Hepatocyte (in vitro differentiated cells): Measurements from ENCODE around the gene SLX9. TPM values are rescaled to one million over a fixed set of nuclear protein-coding genes. Genes with fewer than 3 reads are reported as not detected.

ENCODE experiments used
- DNase-seq: peaks from one replicate; pipeline ENCODE4 v3.0.0-alpha.2; 2016; ENCODE audit warnings: low spot score
- H2AFZ ChIP-seq: fragments of 200-600 bp; sonication (generic); 2 replicates; pipeline ENCODE4 v1.6.0; 2016; ENCODE audit warnings: antibody characterized with exemption, mild to moderate bottlenecking
- H3K27ac ChIP-seq: fragments of 200-600 bp; sonication (generic); 2 replicates; pipeline ENCODE4 v1.5.1; 2016; ENCODE audit warnings: mild to moderate bottlenecking
- H3K27me3 ChIP-seq: fragments of 200-600 bp; sonication (generic); 2 replicates; pipeline ENCODE4 v1.6.1; 2016
- H3K36me3 ChIP-seq: fragments of 200-600 bp; sonication (generic); replicated peaks from 2 replicates; pipeline ENCODE4 v1.5.1; 2016; ENCODE audit warnings: low read depth; ENCODE audit not compliant: insufficient read depth
- H3K4me1 ChIP-seq: fragments of 200-600 bp; sonication (generic); 2 replicates; pipeline ENCODE4 v1.5.1; 2016; ENCODE audit warnings: mild to moderate bottlenecking, moderate library complexity; ENCODE audit not compliant: insufficient read depth
- H3K4me2 ChIP-seq: fragments of 200-600 bp; sonication (generic); 2 replicates; pipeline ENCODE4 v1.6.0; 2016
- H3K4me3 ChIP-seq: fragments of 200-600 bp; sonication (generic); 2 replicates; pipeline ENCODE4 v1.5.1; 2016; ENCODE audit warnings: mild to moderate bottlenecking
- H3K79me2 ChIP-seq: fragments of 200-600 bp; sonication (generic); 2 replicates; pipeline ENCODE4 v1.6.0; 2017; ENCODE audit warnings: mild to moderate bottlenecking
- H3K9me2 ChIP-seq: fragments of 200-600 bp; sonication (generic); replicated peaks from 2 replicates; pipeline ENCODE4 v1.6.0; 2017; ENCODE audit warnings: mild to moderate bottlenecking; ENCODE audit not compliant: insufficient read depth
- H3K9me3 ChIP-seq: fragments of 200-600 bp; sonication (generic); 2 replicates; pipeline ENCODE4 v1.5.1; 2016; ENCODE audit warnings: low read depth, mild to moderate bottlenecking
- H4K20me1 ChIP-seq: fragments of 200-600 bp; sonication (generic); 2 replicates; pipeline ENCODE4 v1.6.0; 2016; ENCODE audit warnings: mild to moderate bottlenecking; ENCODE audit not compliant: insufficient read depth, poor library complexity, severe bottlenecking
- CTCF ChIP-seq: fragments of 200-600 bp; sonication (generic); IDR thresholded peaks from 2 replicates; pipeline ENCODE4 v1.5.1; 2016; ENCODE audit warnings: antibody characterized with exemption, mild to moderate bottlenecking; ENCODE audit not compliant: poor library complexity
- EZH2 ChIP-seq: fragments of 200-600 bp; sonication (generic); IDR thresholded peaks from 2 replicates; pipeline ENCODE4 v1.6.1; 2016; ENCODE audit warnings: antibody characterized with exemption, mild to moderate bottlenecking, borderline replicate concordance
- EZH2phosphoT487 ChIP-seq: fragments of 200-600 bp; sonication (generic); IDR thresholded peaks from one replicate; pipeline ENCODE4 v1.6.1; 2018; ENCODE audit warnings: antibody characterized with exemption, mild to moderate bottlenecking, low read depth, moderate library complexity; ENCODE audit not compliant: unreplicated experiment, severe bottlenecking
- WGBS: methylation state at CpG from one replicate; pipeline ENCODE4 v1.1.6; 2016; ENCODE audit warnings: low lambda C conversion rate; ENCODE audit errors: missing lambda C conversion rate; 5-methylcytosine and 5-hydroxymethylcytosine counted together
- polyA plus RNA-seq: library from polyadenylated mRNA; unstranded; fragments of >200 nt; fragmentation: Nextera tagmentation; extraction: Ambion mirVana; gene quantifications from 2 replicates; pipeline ENCODE4 v1.2.1, GENCODE V29; 2016
- total RNA-seq: library from RNA; depleted of rRNA; stranded (reverse); fragments of >200 nt; gene quantifications from 2 replicates; pipeline ENCODE4 v1.2.3, GENCODE V29; 2014

SLX9 gene
- total and polyA plus RNA-seq, 2 experiments from 2014 or later, result 16.3 to 33.2 TPM

- Histone ChIP-seq H3K27ac (no peak overlapping the region), H2AFZ (no peak overlapping the region), H3K9me2 (no peaks in the 10 kb centered on the region), H3K4me1 (peaks cover 8% of the 10 kb centered on the region), H3K36me3 (no peaks in the 10 kb centered on the region), H3K9me3 (no peaks in the 10 kb centered on the region), H3K27me3 (no peaks in the 10 kb centered on the region), H3K79me2 (peaks cover 15% of the 10 kb centered on the region), H3K4me3 (no peak overlapping the region), H3K4me2 (no peak overlapping the region), H4K20me1 (no peaks in the 10 kb centered on the region)
- WGBS, result 93% methylated on average over 12 of the region's 12 CpGs
- TF ChIP-seq CTCF, result no peak
- TF ChIP-seq EZH2phosphoT487, result no peak
- TF ChIP-seq EZH2, result no peak
- no peak for DNase-seq
These were observed 24.6 kb downstream of the SLX9 start for GRCh38 chr21:44964381-44964780.

GRCh38 chr21:44965251-44966022 is 25.6 kb downstream of the SLX9 start:
- Histone ChIP-seq H2AFZ (no peak overlapping the region), H4K20me1 (no peaks in the 10 kb centered on the region), H3K36me3 (no peaks in the 10 kb centered on the region), H3K27ac (no peak overlapping the region), H3K4me1 (peaks cover 8% of the 10 kb centered on the region), H3K4me3 (no peak overlapping the region), H3K27me3 (no peaks in the 10 kb centered on the region), H3K9me3 (no peaks in the 10 kb centered on the region), H3K4me2 (no peak overlapping the region), H3K79me2 (peaks cover 15% of the 10 kb centered on the region), H3K9me2 (no peaks in the 10 kb centered on the region)
- WGBS, result 80% methylated on average over 17 of the region's 17 CpGs
- TF ChIP-seq CTCF (no peak), EZH2 (no peak), EZH2phosphoT487 (no peak)
- DNase-seq, result no peak

DNA sequence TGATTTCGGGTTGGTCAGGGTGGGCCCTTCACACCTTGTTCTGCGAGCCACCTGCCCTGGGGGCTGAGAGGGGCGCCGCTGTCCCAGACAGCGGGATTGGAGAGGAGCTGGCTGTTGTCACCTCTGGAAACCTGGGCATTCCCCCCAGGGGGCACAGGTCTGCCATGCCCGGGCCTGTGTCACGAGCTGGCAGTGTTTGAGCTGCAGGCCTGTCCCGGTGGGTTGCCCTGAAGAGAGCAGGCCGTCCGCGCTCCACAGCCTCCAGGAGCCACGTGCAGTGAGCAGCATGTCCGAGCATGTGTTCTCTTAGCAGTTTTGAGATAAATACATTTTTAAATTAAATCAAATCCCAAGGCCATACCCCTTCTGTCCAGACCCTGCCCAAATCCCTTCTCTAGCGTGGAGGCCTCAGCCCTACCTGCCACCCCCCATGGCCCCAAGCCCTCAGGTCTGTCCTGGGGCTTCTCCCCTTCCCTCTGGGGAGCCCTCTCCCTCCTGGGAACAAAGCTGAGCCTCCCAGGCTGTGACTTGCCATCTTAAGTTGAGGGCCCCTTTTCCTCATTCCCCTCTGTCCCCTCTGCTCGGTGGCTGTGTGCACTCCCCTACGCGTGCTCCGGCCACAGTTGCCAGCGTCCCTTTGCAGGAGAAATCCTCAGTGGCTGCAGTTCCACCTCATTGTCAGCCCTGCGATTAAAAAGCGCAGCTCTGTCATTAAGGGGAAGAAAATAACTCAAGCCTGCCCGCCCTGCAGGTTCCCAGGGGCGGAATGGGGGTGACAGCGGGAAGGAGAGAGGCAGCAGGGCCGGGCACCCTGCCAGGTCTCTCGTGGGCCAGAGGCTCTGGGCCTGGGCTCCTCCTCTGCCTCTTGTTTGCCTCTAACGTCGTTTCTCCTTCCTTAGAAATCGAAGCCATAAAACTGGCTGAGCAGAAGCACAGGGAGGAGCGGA is 26.6 kb downstream of the SLX9 start:
- no peaks in the 10 kb centered on the region for H3K27me3 ChIP-seq
- TF ChIP-seq EZH2 (no peak), EZH2phosphoT487 (no peak), CTCF (no peak)

More for the DNA sequence above, 26.6 kb downstream of the SLX9 start:
- no peak for DNase-seq
- Histone ChIP-seq H2AFZ (no peak overlapping the region), H3K36me3 (no peaks in the 10 kb centered on the region), H3K9me2 (no peaks in the 10 kb centered on the region), H3K4me2 (no peak overlapping the region), H4K20me1 (no peaks in the 10 kb centered on the region), H3K79me2 (peaks cover 14% of the 10 kb centered on the region), H3K9me3 (no peaks in the 10 kb centered on the region), H3K4me3 (no peak overlapping the region), H3K27ac (no peak overlapping the region), H3K4me1 (peaks cover 8% of the 10 kb centered on the region)
- WGBS, result 87% methylated on average over 30 of the region's 30 CpGs
